DMS 273 (cell line): ENCODE measurements around the gene PARP8.
"Not testable (repeated sequence)": the region's sequence is repeated elsewhere in the genome, so short reads cannot be mapped to it uniquely, and the experiment has no call there.

ENCODE experiments used
- DNase-seq: peaks from one replicate; lab custom pipeline; 2025; ENCODE audit not compliant: unreplicated experiment; lab: John Stamatoyannopoulos, UW

PARP8 gene

DNA sequence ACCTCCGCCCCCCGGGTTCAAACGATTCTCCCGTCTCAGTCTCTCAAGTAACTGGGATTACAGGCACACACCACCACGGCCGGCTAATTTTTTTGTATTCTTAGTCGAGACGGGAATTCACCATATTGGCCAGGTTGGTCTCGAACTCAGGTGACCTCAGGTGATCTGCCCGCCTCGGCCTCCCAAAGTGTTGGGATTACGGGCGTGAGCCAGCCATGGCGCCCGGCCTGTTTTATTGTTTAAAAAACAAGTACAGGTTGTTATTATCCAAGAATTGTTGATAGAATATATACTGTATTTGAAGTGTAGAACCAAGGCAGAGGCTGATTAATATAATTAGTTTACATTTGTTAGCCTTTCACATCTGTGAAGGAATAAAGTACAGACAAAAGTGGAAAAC, 8.9 kb downstream of the PARP8 start:
- no peak for DNase-seq

DNA sequence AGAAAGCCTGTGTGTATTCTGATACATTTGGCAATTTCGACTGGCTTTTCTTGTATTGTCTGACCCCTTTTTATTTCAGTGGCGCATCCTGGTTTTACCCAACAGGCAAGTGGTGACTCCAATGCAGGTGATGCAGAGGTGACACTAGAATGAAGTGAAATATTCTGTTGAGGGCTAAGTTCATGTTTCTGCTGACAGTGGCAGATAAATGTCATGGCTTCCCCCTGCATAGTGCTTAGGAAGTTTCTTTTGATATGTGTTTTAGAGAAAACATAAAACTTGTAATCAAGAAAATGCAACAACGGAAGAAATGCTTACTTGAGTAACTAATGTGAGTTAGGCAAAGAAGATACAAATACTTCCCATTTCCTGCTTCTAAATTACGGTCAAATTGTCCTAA, 13.1 kb downstream of the PARP8 start:
- DNase-seq = not testable (repeated sequence)

DNA sequence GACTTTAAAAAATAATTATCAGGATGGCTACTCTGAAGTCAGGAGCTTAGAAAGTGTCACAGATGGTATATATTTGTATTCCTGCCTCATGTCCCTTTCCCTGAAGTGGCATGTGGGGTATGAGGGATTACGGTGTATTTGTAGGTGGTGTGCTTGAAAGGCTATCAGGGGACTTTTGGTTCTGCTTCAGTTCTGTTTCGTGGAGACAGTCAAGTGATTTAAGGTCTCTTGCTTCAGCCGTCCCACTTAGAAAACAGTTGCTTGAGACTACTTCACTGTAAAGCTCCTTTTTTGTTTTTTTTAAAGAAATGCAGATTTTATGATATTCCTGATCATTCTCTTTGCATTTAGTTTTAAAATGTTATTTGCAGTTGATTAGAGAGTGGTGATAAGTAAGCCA, 18.3 kb downstream of the PARP8 start:
- DNase-seq = no peak

DNA sequence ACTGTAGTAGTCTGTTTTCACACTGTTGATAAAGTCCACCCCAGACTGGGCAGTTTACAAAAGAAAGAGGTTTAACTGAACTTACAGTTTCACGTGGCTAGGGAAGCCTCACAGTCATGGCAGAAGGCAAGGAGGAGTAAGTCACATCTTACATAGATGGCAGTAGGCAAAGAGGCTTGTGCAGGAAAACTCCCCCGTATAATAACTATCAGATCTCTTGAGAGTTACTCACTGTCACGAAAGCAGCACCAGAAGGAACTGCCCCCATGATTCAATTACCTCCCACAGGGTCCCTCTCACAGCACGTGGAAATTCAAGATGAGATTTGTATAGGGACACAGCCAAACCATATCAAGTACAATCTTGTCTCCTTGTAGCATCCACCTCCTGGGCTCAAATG, 21.1 kb downstream of the PARP8 start:
- no peak for DNase-seq

DNA sequence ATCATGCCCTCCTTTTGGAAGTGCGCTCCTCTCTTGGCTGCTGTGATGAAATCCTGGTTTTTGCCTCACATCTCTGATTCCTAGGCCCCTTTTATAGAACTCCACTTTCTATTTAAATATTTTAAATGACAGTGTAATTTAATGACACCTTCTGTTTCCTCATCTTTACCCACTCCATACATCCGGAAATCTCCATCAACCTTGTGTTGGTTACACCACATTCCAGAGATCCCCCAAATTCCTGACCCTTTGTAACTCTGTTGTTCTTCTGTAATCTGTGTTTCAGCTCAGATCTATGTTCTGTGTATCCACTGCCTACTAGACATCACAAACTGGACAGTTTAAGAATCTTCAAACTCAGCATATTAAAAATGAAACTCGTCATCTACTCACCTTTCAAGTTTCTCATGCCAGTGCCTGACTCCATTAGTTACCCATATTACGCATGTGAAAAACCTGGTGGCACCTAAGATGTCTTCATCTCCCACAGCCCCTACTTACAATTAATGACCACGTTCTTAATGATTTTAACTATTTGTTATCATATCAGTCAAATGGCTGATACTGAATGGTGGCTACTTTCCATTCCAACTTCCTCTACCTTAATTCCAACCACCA, 25.1 kb downstream of the PARP8 start:
- DNase-seq = no peak

DNA sequence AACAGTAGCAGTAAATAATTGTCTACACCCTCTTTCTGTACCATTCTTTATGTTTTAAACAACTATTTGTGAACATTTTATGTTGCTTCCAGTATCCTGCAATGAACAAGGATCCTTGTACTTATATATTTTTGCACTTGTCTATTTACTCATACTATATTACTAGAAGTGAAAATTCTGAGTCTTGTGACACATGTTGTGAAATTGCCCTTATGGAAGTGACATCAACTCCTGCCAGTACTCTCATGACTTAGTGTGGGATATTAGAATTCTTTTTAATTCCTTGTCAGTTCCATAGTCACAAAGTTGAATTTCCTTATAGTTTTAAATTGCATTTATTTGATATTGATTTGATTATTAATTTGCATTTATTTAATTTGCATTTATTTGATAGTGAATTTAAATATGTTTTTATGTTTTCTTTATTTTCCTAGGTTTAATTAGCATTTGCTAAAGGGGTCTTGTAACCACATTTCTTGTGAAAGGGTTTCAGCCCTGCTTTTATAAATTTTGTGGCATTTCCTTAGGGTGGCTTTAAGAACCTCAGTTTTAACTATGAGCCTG, 27.7 kb downstream of the PARP8 start:
- DNase-seq = no peak

DNA sequence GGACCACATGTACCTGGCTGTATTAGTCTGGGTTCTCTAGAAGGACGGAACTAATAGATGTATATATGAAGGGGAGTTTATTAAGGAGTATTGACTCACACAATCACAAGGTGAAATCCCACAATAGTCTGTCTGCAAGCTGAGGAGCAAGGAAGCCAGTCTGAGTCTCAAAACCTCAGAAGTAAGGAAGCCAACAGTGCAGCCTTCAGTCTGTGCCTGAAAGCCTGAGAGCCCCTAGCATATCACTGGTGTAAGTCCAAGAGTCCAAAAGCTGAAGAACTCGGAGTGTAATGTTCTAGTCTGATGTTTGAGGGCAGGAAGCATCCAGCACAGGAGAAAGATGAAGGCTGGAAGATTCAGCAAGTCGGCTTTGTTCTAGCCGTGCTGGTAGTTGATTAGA, 28.2 kb downstream of the PARP8 start:
- not testable (repeated sequence) for DNase-seq

DNA sequence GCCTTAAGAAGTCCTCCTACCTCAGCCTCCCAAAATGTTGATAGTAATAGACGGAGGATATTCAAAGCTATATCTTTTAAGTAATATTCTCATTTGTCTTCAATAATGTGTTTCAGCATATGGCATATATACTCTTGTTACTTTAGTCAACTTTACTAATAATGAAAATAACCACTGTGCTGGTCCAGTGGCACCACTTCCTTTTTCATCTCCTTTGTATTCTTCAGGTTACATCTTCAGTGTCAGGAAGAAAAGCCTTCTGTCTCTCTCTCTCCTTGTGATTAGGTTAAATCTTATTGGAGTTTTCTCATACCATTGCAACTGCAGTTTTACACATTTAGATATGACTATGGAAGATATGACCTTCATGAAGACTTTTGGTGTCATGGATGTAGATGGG, 31.3 kb downstream of the PARP8 start:
- no peak for DNase-seq

DNA sequence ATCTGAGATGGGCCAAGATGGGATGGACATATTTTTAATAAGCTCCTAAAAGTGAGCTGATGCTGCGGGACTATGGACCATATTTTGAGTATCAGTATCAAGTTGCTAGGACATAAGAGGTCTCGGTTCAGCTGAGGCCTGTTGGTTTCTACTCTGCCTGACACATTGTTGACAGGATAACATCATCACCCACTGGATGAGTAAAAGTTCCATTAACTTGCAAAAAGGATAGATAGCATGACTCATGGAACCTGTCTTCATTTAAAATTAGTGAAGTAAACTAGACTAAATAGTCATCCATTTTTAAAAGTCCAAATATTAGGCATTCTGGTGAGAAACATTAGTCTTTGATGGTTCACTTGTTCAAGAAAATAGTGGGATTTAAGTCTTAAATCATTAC, 33.3 kb downstream of the PARP8 start:
- no peak for DNase-seq

DNA sequence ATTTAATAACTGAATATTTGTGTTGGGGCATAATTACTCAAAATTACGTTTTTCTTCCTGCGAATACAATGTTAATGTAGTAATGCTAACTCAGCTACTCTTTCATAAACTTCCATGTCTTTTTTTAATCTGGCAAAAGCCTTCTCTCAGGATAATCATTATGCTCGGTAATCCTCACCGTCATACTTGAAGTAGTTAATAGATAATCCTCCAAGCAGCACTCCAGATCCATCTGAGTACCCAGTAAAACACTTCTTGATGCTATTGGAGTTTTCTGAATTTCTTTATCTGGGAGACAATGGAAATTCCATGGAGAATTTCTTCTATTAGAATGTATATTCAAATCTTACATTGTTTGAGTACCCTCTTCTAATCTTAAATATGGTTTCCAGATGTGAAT, 34.3 kb downstream of the PARP8 start:
- no peak for DNase-seq

DNA sequence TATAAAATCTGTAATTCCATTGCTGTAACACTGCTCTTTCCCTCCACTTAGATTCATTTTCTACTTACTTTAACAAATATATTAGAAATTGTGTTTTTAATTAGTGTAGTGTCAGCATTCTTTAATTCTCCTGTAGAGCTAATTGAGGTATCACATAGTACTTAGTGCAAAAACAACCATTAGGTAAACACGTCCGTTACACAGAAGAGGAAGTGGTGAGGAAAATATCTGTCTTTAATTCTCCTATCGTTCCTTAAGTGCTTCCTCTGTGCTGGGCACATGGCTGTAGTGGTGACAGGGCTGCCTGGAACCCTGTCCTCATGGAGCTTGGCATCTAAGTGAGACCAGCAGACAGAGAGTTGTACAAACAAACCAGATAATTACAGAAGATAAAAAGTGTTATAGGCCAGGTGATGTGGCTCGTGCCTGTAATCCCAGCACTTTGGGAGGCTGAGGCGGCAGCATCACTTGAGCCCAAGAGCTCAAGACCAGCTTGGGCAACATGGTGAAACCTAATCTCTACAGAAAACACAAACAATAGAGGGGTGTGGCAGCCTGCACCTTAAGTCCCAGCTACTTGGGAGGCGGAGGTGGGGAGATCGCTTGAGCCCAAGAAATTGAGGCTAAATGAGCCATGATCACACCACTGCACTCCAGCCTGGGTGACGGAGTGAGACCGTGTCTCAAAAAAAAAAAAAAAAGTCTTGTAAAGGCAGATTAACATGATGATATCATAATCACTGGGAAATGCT, 36.4 kb downstream of the PARP8 start:
- DNase-seq = no peak

DNA sequence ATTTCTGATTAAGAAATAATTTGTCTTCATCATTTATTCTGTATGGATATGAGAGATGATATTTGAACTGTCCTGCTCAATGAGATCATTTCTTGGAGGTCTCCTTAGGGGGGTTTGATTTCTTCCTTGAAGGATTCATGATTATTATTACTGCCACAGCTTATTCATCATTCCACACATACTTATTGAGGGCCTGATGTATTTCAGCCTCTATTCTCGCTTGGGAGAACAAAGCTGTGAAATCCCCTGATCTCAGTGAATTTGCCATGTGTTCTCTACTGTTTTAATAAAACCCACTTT, 36.9 kb downstream of the PARP8 start:
- no peak for DNase-seq

DNA sequence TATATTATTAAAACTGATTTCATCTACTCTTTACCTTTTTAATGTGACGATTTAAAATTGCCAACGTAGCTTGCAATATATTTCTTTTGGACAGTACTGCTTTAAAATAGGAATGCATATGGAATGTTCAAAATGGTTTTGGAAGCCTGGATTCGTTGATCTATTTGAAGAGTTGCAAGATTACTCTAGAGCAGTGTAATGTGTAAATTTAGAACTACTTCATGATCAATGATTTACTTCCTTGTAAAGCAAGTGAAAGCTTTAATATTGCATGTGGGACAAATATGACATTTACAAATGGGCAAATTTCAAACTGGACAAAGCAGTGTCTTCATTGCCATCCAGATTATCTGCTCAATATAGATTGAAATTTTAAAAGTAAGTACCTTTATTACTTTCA, 38.3 kb downstream of the PARP8 start:
- DNase-seq = no peak

DNA sequence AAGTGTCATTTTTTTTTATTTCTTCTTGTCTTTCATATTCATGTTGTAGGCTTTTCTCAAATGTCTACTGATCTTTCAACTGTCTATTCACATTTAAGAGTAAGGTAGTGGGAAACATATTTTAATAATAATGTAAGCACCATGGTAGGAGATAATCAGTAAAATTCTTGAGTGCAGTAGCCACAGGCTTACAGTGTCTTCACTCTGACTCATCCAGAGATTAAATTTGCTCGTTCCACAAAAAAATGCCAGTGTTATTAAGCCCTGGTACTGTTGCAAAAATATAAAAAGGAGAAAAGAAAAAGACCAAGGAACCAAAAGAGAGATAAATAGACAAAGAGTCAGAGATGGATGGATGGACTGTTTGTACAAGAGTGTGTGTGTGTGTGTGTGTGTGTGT, 43.0 kb downstream of the PARP8 start:
- no peak for DNase-seq

DNA sequence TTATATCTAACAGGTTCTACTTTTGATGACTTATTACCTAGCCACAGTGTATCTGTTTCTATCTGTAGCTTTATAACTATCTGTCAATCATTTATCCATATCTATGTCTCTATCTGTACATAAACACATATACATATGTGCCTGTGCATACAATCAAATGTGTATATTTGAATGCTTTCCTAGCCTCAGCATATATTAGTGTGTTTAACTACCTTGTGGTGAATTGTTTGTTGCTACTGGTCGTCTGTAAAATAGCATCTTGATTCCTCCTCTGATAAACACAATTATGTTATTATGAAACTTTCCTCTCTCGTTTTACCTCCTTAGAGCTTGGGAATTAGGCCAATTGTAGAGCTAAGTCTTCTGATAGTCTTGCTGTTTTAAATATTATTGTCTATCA, 44.4 kb downstream of the PARP8 start:
- DNase-seq = no peak

DNA sequence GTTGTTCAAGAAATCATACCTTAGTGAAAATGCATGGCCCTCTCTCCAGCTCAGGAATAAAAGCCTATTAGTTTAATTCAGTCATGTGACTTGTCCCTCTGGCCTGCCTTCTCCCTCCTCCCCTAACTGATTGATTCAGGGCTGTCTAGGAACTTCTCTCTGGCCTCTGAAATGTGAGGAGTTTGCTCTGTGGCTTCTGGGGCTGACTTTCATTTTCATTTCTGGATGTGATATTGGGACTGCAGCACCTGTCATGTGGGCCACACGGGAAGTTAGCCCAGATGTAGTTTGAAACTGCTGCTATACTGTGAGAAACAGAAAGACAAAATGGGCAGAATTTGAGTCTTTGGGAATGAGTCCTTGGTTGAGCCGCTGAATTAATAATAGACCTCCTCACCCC, 44.8 kb downstream of the PARP8 start:
- DNase-seq = no peak

DNA sequence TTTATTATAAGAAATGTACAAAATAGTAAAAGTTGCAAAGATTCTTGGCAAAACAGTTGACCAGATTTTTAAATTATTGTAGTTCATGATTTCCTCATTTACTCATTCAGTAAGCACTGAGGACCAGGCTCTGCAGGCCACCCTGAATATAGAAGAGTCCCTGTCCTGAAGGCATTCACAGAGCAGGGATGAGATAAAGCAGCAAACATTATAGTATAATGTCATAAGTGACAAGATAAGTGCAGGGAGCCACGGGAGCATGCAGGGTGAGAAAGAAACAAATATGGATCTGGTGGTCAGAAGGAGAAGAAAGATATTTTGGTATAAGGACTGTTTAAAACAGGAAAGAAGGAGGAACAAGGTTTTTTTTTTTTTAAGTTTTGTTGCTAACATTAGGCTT, 46.0 kb downstream of the PARP8 start:
- no peak for DNase-seq

DNA sequence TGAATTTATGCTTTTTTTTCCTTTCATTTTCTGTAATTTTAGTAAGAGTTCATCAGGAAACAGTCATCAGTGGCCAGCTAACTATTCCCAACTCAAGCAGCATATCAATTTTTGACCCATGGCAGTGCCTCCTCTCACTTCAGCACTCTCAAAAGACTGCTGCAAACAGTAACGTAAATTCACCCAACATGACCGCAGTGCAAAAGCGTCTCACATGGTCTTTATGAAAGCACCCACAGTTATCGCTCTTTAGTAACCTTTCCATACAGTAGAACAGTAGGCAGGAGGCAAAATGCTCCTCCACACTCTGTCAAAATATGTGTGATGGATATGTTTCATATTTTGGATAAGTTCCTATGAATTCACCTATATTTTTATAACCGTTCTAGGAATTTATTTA, 48.6 kb downstream of the PARP8 start:
- no peak for DNase-seq

DNA sequence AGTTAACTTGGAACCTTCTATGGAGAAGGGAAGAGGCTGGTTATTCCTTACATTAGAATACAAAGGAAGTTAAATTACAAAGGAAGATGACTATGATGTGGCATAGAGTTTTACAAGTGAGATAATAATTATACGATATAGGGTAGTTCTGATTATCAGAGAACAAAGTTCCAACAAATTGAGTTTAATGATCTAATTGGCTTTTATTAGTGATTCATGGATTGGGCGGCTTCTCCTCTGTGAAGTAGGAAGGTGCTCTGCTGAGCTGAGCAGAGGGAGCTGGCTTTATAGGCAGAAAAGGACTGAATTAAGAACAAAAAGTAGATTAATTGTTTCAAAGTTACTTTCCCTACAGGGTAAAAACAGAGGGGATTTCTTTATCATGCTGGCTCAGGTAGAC, 49.7 kb downstream of the PARP8 start:
- no peak for DNase-seq

DNA sequence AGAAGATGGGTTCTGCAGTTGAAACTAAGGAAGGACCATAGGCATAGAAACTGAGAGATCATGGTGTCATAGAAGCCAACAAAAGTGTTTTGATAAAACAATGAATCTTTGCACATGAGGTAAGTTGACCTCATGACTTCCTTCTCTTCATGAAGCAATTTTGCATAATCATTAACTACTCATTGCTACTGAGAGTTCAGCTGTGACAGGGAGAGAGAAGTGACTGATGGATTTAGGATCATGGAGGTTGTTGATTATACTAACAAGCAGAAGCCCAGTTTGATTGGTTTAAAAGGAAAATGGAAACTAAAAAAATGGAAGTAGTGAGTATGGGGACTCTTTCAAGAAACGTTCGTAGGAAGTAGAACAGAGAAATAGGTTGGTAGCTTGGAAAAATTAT, 51.2 kb downstream of the PARP8 start:
- DNase-seq = no peak

DNA sequence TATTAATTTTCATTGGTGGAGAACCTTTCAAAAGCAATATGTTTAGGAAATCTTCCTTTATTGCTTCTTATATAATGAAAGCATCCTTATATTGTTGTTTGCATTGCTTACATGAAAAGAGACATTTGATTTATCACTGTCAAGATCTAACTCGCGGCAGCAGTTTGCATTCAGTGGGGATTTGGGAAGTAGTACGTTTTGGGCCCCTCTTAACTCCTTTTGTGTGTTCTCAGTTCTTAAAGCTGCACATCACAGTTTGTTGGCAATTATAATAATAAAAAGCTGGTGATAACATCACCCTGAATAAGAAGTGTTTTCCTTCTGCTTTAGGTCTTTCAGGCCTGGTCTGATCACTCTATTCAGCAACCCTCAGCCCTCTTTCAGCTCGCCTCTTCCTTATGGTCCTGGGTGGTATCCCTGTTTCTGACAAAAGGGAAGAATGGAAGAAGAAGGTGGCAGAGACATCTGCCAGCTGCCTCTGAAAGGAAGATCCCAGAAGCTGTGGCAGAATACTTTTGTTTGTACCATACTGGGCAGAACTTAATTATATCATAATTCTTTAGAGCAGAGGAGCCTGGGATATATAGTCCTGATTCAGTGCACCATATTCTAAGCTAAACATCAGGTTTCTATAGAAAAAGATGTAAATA, 53.7 kb downstream of the PARP8 start:
- no peak for DNase-seq

DNA sequence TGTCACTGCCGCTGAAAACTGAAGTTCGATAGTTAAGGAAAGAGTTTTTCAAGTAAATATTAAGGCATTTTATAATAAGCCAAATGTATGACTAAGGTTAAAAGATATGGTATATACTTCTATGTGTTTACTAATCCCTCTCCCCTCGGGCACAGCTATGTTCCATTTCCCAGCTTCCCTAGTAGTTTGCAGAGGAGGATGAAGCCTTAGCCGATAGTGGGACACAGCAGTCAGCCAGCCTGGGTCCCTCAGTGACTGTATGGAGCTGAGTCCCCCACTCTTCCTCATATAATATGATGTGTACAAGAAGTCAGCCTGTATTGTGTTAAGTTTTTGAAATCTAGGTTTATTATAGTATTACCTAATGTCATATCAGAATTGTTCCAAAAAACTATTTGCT, 55.8 kb downstream of the PARP8 start:
- DNase-seq = no peak
